HepG2 (cell line): ENCODE results near the gene RAD52. TPM values are rescaled to one million over a fixed set of nuclear protein-coding genes. Genes with fewer than 3 reads are reported as not detected.

Experiments used
- ATAC-seq: fragments of 200-7000 bp; cut with Tn5 transposase; 3 replicates; pipeline ENCODE4 v1.9.1; 2020; ENCODE audit warnings: mild to moderate bottlenecking, moderate library complexity
- BruUV-seq: library from RNA; stranded (reverse); fragments of 400-500 nt; replicated peaks from 2 replicates; lab custom pipeline; 2021; lab: Mats Ljungman, UMichigan
- CTCF ChIA-PET: fragments of 300-600 bp; formaldehyde crosslinking; extraction: SDS; loops from one replicate; lab custom pipeline; 2021; ENCODE audit warnings: low total read pairs, inconsistent platforms, low intra/inter-chr PET ratio; lab: Yijun Ruan, JAX
- POLR2A ChIA-PET: fragments of 350-600 bp; sonication (Branson Sonifier 250); formaldehyde crosslinking; loops from one replicate; lab custom pipeline; 2020; ENCODE audit warnings: antibody characterized with exemption, inconsistent platforms; lab: Yijun Ruan, JAX
- DNase-seq: peaks from one replicate; pipeline ENCODE4 v3.0.0-alpha.2; 2015; ENCODE audit warnings: low spot score
- FAIRE-seq: peaks from 3 replicates; lab custom pipeline; 2011; peaks lifted over from hg19 to GRCh38; lab: Jason Lieb, UNC
- H2AFZ ChIP-seq: one replicate; pipeline ENCODE4 v1.6.1; 2011; ENCODE audit warnings: low read length, inconsistent platforms
- H3K27ac ChIP-seq: fragments of 300-600 bp; 3 replicates; pipeline ENCODE4 v1.8.0; 2011; ENCODE audit warnings: mixed run types, mild to moderate bottlenecking, mixed read lengths, low read length, inconsistent platforms; ENCODE audit not compliant: insufficient read depth; ENCODE audit errors: extremely low read length
- H3K27me3 ChIP-seq, 2 experiments: fragments of 200-600 bp in 1 of 2; 2 replicates in 1 of 2; 3 replicates in 1 of 2; pipeline versions ENCODE4 v1.6.0 to v1.8.0; 2011; ENCODE audit warnings: low read length in 2 of 2, mild to moderate bottlenecking in 2 of 2, moderate library complexity in 2 of 2, inconsistent platforms in 1 of 2; ENCODE audit not compliant: insufficient read depth in 2 of 2, control insufficient read depth in 1 of 2
- H3K36me3 ChIP-seq, 2 experiments: fragments of 200-600 bp in 1 of 2; replicated peaks in 1 of 2; 2 replicates in 1 of 2; 3 replicates in 1 of 2; pipeline versions ENCODE4 v1.5.1 to v1.8.0; 2011; ENCODE audit warnings: low read length in 2 of 2, inconsistent platforms in 1 of 2; ENCODE audit not compliant: insufficient read depth in 2 of 2, control insufficient read depth in 1 of 2
- H3K4me1 ChIP-seq: 2 replicates; pipeline ENCODE4 v1.5.1; 2012; ENCODE audit warnings: low read length, inconsistent platforms; ENCODE audit not compliant: insufficient read depth
- H3K4me2 ChIP-seq: 2 replicates; pipeline ENCODE4 v1.6.0; 2011; ENCODE audit warnings: low read depth, low read length, inconsistent platforms
- H3K4me3 ChIP-seq, 3 experiments: fragments of 200-600 bp in 1 of 3; sonication (generic), shearing (Covaris generic) in 1 of 3; replicated peaks in 1 of 3; 2 replicates each; pipeline ENCODE4 v1.5.1; 2011 to 2016; ENCODE audit warnings: low read length in 3 of 3, inconsistent platforms in 2 of 3, low read depth in 2 of 3, mild to moderate bottlenecking in 2 of 3, control low read depth in 1 of 3, mixed read lengths in 1 of 3; ENCODE audit not compliant: insufficient read depth in 1 of 3
- H3K79me2 ChIP-seq: one replicate; pipeline ENCODE4 v1.6.1; 2011; ENCODE audit warnings: low read length, inconsistent platforms; ENCODE audit not compliant: insufficient read depth
- H3K9ac ChIP-seq: 2 replicates; pipeline ENCODE4 v1.6.0; 2011; ENCODE audit warnings: mild to moderate bottlenecking, low read depth, low read length, inconsistent platforms; ENCODE audit not compliant: insufficient read depth
- H3K9me3 ChIP-seq: 2 replicates; pipeline ENCODE4 v1.5.1; 2012; ENCODE audit warnings: mild to moderate bottlenecking, low read length
- H4K20me1 ChIP-seq: 2 replicates; pipeline ENCODE4 v1.6.0; 2011; ENCODE audit warnings: inconsistent platforms, mild to moderate bottlenecking, low read length, moderate library complexity; ENCODE audit not compliant: insufficient read depth
- NBN ChIP-seq: fragments of 450-650 bp; conservative IDR thresholded peaks from 2 replicates; pipeline ENCODE4 v1.6.1; 2017
- ZFYVE20 ChIP-seq: sonication (generic); formaldehyde crosslinking; IDR thresholded peaks from 2 replicates; pipeline ENCODE4 v1.8.0; 2023; ENCODE audit warnings: low read depth, mild to moderate bottlenecking, moderate library complexity, missing genetic modification reagents, borderline replicate concordance
- ZNF274 ChIP-seq: sonication (generic); formaldehyde crosslinking; IDR thresholded peaks from 2 replicates; pipeline ENCODE4 v1.5.1; 2020; ENCODE audit warnings: mild to moderate bottlenecking, missing genetic modification reagents
- ZNF414 ChIP-seq: sonication (generic); formaldehyde crosslinking; IDR thresholded peaks from 2 replicates; pipeline ENCODE4 v1.5.0; 2020; ENCODE audit warnings: missing genetic modification reagents
- ZNF619 ChIP-seq: sonication (generic); formaldehyde crosslinking; IDR thresholded peaks from 2 replicates; pipeline ENCODE4 v1.4.0; 2020; ENCODE audit warnings: mild to moderate bottlenecking, missing genetic modification reagents
- ZNF770 ChIP-seq: sonication (generic); formaldehyde crosslinking; IDR thresholded peaks from 2 replicates; pipeline ENCODE4 v1.5.0; 2020; ENCODE audit warnings: mild to moderate bottlenecking, missing genetic modification reagents
- WGBS: methylation state at CpG from one replicate; pipeline ENCODE4 v1.1.6; 2017; ENCODE audit warnings: low lambda C conversion rate; 5-methylcytosine and 5-hydroxymethylcytosine counted together
- in situ Hi-C: cut with HindIII; loops from 2 replicates; pipeline ENCODE4 v1.10.0; 2017; ENCODE audit warnings: low pct_unique_long_range_greater_than_20kb; ENCODE audit not compliant: extremely low pct_ligation_motif_present
- intact Hi-C: fragments of 100-400 bp; cut with micrococcal nuclease; formaldehyde crosslinking; loops from one replicate; pipeline ENCODE4 v1.10.0; 2022; ENCODE audit not compliant: unreplicated experiment
- polyA plus RNA-seq, 8 experiments: library from polyadenylated mRNA; depleted of rRNA in 3 of 8; stranded (reverse) in 7 of 8; unstranded in 1 of 8; fragments of >200 nt; fragmentation: Illumina TruSeq in 4 of 8; extraction: Trizol in 4 of 8; gene quantifications; 2 replicates each; pipeline versions ENCODE4 v1.2.1 to v1.2.3, GENCODE V29; 2011 to 2016; ENCODE audit warnings: low read depth in 4 of 8, missing spikeins in 1 of 8, mixed read lengths in 1 of 8; ENCODE audit not compliant: insufficient read depth in 1 of 8
- total RNA-seq, 5 experiments: library from RNA; depleted of rRNA; stranded (reverse); fragments of >200 nt; fragmentation: Illumina TruSeq; extraction: Trizol; gene quantifications; 2 replicates each; pipeline ENCODE4 v1.2.3, GENCODE V29; 2016; ENCODE audit warnings: low read depth in 1 of 5

RAD52 gene
- total and polyA plus RNA-seq, 2 of the 13 experiments (the other 11 are each of a cell fraction or from before 2014, with no cell fraction given) = 14.3 to 19.9 TPM

- peak; percentile 9; the same call in 1 of the 2 replicates for TF ChIP-seq ZNF770 (CRISPR knock-in tag)
- no peak for TF ChIP-seq NBN
- no peak for TF ChIP-seq ZNF619 (CRISPR knock-in tag)
- TF ChIP-seq ZNF274 (CRISPR knock-in tag) = no peak
- no peak for TF ChIP-seq ZNF414 (CRISPR knock-in tag)
- TF ChIP-seq ZFYVE20 (CRISPR knock-in tag) = no peak
- Histone ChIP-seq H3K27me3 (no peaks in the 10 kb centered on the region), H3K79me2 (no peaks in the 10 kb centered on the region), H3K4me3 (no peak overlapping the region), H3K36me3 (peaks cover 22 to 69% of the 10 kb centered on the region in 2 experiments; a peak in 4 of 5 replicates), H2AFZ (no peak overlapping the region), H3K27ac (no peak overlapping the region), H4K20me1 (no peaks in the 10 kb centered on the region), H3K4me2 (no peak overlapping the region), H3K9ac (no peak overlapping the region), H3K4me1 (no peaks in the 10 kb centered on the region), H3K9me3 (no peaks in the 10 kb centered on the region)
- in situ Hi-C loops = no loop called here
- ATAC-seq = no peak
- WGBS = 94% methylated on average over 5 of the region's 5 CpGs
- BruUV-seq = no TSS peak
- intact Hi-C loops = no loop called here
- POLR2A ChIA-PET = interaction anchor here (0.5 kb wide), 1 partner anchor 34 kb away, joined by 3 read pairs; the partner anchor contains the start of gene RAD52
- CTCF ChIA-PET = no interaction called here
- DNase-seq = no peak
- FAIRE-seq = no peak
Observed at GRCh38 chr12:915090-915489, 34.4 kb downstream of the RAD52 start.
